ENCODE data around the gene GABRG3. TPM values are rescaled to one million over a fixed set of nuclear protein-coding genes. Genes with fewer than 3 reads are reported as not detected.

Gene GABRG3
- 0.57 TPM for polyA plus RNA-seq
- long read RNA-seq, donor 1: 0 reads
- long read RNA-seq, donor 2, partial matches to known transcripts: 0 of 1 reads
- long read RNA-seq, donor 2, other reads (novel, unspliced or antisense): 0 of 1 reads
- long read RNA-seq, donor 3: 0 reads
- long read RNA-seq, donor 4: 0 reads
- long read RNA-seq, donor 5: 0 reads
- long read RNA-seq, donor 6, partial matches to known transcripts: 0 of 1 reads
- long read RNA-seq, donor 6, other reads (novel, unspliced or antisense): 0 of 1 reads
- long read RNA-seq, donor 7: 0 reads
- long read RNA-seq, donor 8, partial matches to known transcripts: 0 of 1 reads
- long read RNA-seq, donor 8, other reads (novel, unspliced or antisense): 0 of 1 reads
- long read RNA-seq, donor 9: 0 reads
- long read RNA-seq, donor 10: 0 reads
- long read RNA-seq, donor 11, partial matches to known transcripts: 0 of 1 reads
- long read RNA-seq, donor 11, other reads (novel, unspliced or antisense): 0 of 1 reads

GRCh38 chr15:26970712-26971210 is at the start of gene GABRG3:
Gene GABRG3 (plus strand): TSS chr15:26971181.
- Histone ChIP-seq H3K27ac (ENCODE audit: low read length) (no peak within 1 kb of the TSS), H3K4me3 (ENCODE audit: low read length) (no peak within 1 kb of the TSS), H3K9me3 (ENCODE audit: control insufficient read depth, low read depth, low read length) (no peaks in the 10 kb centered on the region), H3K4me1 (ENCODE audit: control insufficient read depth, insufficient read depth, low read length) (peaks cover 3% of the 10 kb centered on the region), H3K27me3 (ENCODE audit: control insufficient read depth, insufficient read depth, low read length) (peaks cover 50% of the 10 kb centered on the region), H3K36me3 (ENCODE audit: control insufficient read depth, insufficient read depth, low read length) (no peaks in the 10 kb centered on the region)
- DNase-seq: peak; percentile 8 to 20
- no CpG with 5 or more reads among the region's 33 CpGs for WGBS (ENCODE audit: insufficient coverage, low lambda C conversion rate)

- Histone ChIP-seq H3K4me3 (ENCODE audit: low read length) (no peak overlapping the region), H3K27ac (ENCODE audit: low read length) (no peak overlapping the region), H3K4me1 (ENCODE audit: control insufficient read depth, insufficient read depth, low read length) (no peaks in the 10 kb centered on the region), H3K36me3 (ENCODE audit: control insufficient read depth, insufficient read depth, low read length) (no peaks in the 10 kb centered on the region), H3K27me3 (ENCODE audit: control insufficient read depth, insufficient read depth, low read length) (no peaks in the 10 kb centered on the region), H3K9me3 (ENCODE audit: control insufficient read depth, low read depth, low read length) (no peaks in the 10 kb centered on the region)
- WGBS (ENCODE audit: insufficient coverage, low lambda C conversion rate): 83% methylated on average over 1 of the region's 1 CpG
- DNase-seq: no peak
These were observed 49.5 kb upstream of the GABRG3 start for GRCh38 chr15:26921433-26921832.

DNA sequence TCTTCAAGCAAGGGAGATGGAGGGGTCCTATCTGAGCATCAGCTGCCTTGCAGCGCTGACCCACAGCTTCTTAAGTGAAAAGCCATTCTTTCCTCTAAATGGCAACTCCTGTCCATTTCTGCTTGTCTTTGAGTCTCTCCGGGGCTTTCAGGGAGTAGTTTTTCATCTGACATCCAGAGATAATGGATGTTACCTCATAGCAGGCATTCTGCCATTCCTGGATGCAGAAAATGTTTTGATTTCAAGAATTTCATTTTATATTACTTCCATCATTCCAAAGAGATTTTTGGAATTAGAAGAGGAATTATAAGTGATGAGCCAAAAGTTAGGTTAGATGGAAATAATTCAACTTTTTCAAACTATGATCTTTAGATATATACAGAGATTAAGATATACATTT is 44.9 kb upstream of the GABRG3 start:
- Histone ChIP-seq H3K4me3 (ENCODE audit: low read length) (no peak overlapping the region), H3K36me3 (ENCODE audit: control insufficient read depth, insufficient read depth, low read length) (no peaks in the 10 kb centered on the region), H3K9me3 (ENCODE audit: control insufficient read depth, low read depth, low read length) (no peaks in the 10 kb centered on the region), H3K4me1 (ENCODE audit: control insufficient read depth, insufficient read depth, low read length) (no peaks in the 10 kb centered on the region), H3K27ac (ENCODE audit: low read length) (no peak overlapping the region), H3K27me3 (ENCODE audit: control insufficient read depth, insufficient read depth, low read length) (no peaks in the 10 kb centered on the region)
- 100% methylated on average over 1 of the region's 2 CpGs for WGBS (ENCODE audit: insufficient coverage, low lambda C conversion rate)
- DNase-seq: no peak

DNA sequence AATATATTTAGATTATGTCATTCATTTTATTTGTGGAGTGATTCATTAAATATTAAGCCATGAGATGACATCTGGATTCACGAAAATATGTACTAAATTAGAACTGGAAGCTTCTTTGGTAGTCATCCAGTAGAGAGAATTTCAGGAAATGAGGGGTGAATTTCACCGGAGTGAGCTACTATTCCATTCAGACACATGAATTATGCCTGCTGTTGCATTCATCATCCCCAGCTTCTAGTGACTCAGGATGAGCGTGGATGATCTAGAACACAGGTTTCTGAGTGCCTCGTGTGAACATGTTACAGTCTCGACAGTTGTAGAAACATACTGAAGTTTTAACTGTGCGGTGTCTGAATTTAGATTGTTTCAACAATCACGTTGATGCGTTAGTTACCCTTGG is 42.9 kb upstream of the GABRG3 start:
- no peak overlapping the region for H3K4me3 ChIP-seq (ENCODE audit: low read length)
- no peaks in the 10 kb centered on the region for H3K9me3 ChIP-seq (ENCODE audit: control insufficient read depth, low read depth, low read length)
- no peaks in the 10 kb centered on the region for H3K27me3 ChIP-seq (ENCODE audit: control insufficient read depth, insufficient read depth, low read length)
- H3K36me3 ChIP-seq (ENCODE audit: control insufficient read depth, insufficient read depth, low read length): no peaks in the 10 kb centered on the region
- 75% methylated on average over 1 of the region's 8 CpGs for WGBS (ENCODE audit: insufficient coverage, low lambda C conversion rate)
- no peak for DNase-seq
- no peaks in the 10 kb centered on the region for H3K4me1 ChIP-seq (ENCODE audit: control insufficient read depth, insufficient read depth, low read length)
- H3K27ac ChIP-seq (ENCODE audit: low read length): no peak overlapping the region

GRCh38 chr15:26929588-26929987 is 41.4 kb upstream of the GABRG3 start:
- no peak overlapping the region for H3K27ac ChIP-seq (ENCODE audit: low read length)
- WGBS (ENCODE audit: insufficient coverage, low lambda C conversion rate): 83% methylated on average over 1 of the region's 4 CpGs
- no peak for DNase-seq

DNA sequence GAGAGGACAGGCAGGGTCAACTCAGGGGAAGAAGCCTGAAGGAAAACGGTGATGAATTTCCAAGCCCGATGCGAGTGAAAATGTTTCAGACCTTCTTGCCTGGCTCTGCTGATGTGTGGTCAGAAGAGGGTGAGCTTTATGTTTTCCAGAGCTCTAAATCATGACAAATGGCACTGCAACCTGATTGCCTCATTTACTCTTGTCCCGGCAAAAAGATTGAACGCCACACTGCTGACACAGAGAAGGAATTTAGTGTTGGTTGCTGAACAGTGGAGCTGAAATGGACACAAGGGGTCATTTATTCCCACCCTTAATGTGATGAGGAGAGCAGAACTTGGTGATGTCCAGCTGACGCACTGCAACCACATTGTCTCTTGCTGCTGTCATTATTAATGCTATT is 36.1 kb upstream of the GABRG3 start:
- Histone ChIP-seq H3K36me3 (ENCODE audit: control insufficient read depth, insufficient read depth, low read length) (no peaks in the 10 kb centered on the region), H3K27ac (ENCODE audit: low read length) (no peak overlapping the region), H3K4me1 (ENCODE audit: control insufficient read depth, insufficient read depth, low read length) (no peaks in the 10 kb centered on the region), H3K4me3 (ENCODE audit: low read length) (no peak overlapping the region), H3K9me3 (ENCODE audit: control insufficient read depth, low read depth, low read length) (no peaks in the 10 kb centered on the region), H3K27me3 (ENCODE audit: control insufficient read depth, insufficient read depth, low read length) (no peaks in the 10 kb centered on the region)
- WGBS (ENCODE audit: insufficient coverage, low lambda C conversion rate): no CpG with 5 or more reads among the region's 6 CpGs
- DNase-seq: no peak

More at GRCh38 chr15:26929588-26929987, 41.4 kb upstream of the GABRG3 start:
- Histone ChIP-seq H3K4me1 (ENCODE audit: control insufficient read depth, insufficient read depth, low read length) (no peaks in the 10 kb centered on the region), H3K27me3 (ENCODE audit: control insufficient read depth, insufficient read depth, low read length) (no peaks in the 10 kb centered on the region), H3K36me3 (ENCODE audit: control insufficient read depth, insufficient read depth, low read length) (no peaks in the 10 kb centered on the region), H3K9me3 (ENCODE audit: control insufficient read depth, low read depth, low read length) (no peaks in the 10 kb centered on the region), H3K4me3 (ENCODE audit: low read length) (no peak overlapping the region)

- Histone ChIP-seq H3K27me3 (ENCODE audit: control insufficient read depth, insufficient read depth, low read length) (no peaks in the 10 kb centered on the region), H3K36me3 (ENCODE audit: control insufficient read depth, insufficient read depth, low read length) (no peaks in the 10 kb centered on the region), H3K9me3 (ENCODE audit: control insufficient read depth, low read depth, low read length) (no peaks in the 10 kb centered on the region), H3K4me3 (ENCODE audit: low read length) (no peak overlapping the region), H3K4me1 (ENCODE audit: control insufficient read depth, insufficient read depth, low read length) (no peaks in the 10 kb centered on the region), H3K27ac (ENCODE audit: low read length) (no peak overlapping the region)
- DNase-seq: no peak
- WGBS (ENCODE audit: insufficient coverage, low lambda C conversion rate): no CpG with 5 or more reads among the region's 12 CpGs
These were observed 35.7 kb upstream of the GABRG3 start for GRCh38 chr15:26935322-26935721.

- no CpG with 5 or more reads among the region's 5 CpGs for WGBS (ENCODE audit: insufficient coverage, low lambda C conversion rate)
- H3K9me3 ChIP-seq (ENCODE audit: control insufficient read depth, low read depth, low read length): no peaks in the 10 kb centered on the region
These were observed 34.5 kb upstream of the GABRG3 start for GRCh38 chr15:26936502-26936901.

GRCh38 chr15:26937134-26937533 is 33.8 kb upstream of the GABRG3 start:
- DNase-seq: no peak
- H3K36me3 ChIP-seq (ENCODE audit: control insufficient read depth, insufficient read depth, low read length): no peaks in the 10 kb centered on the region
- WGBS (ENCODE audit: insufficient coverage, low lambda C conversion rate): no CpG with 5 or more reads among the region's 13 CpGs
- H3K27me3 ChIP-seq (ENCODE audit: control insufficient read depth, insufficient read depth, low read length): no peaks in the 10 kb centered on the region
- no peak overlapping the region for H3K4me3 ChIP-seq (ENCODE audit: low read length)
- H3K27ac ChIP-seq (ENCODE audit: low read length): no peak overlapping the region
- H3K9me3 ChIP-seq (ENCODE audit: control insufficient read depth, low read depth, low read length): no peaks in the 10 kb centered on the region
- no peaks in the 10 kb centered on the region for H3K4me1 ChIP-seq (ENCODE audit: control insufficient read depth, insufficient read depth, low read length)

More at GRCh38 chr15:26936502-26936901, 34.5 kb upstream of the GABRG3 start:
- no peak overlapping the region for H3K4me3 ChIP-seq (ENCODE audit: low read length)
- H3K4me1 ChIP-seq (ENCODE audit: control insufficient read depth, insufficient read depth, low read length): no peaks in the 10 kb centered on the region
- H3K27me3 ChIP-seq (ENCODE audit: control insufficient read depth, insufficient read depth, low read length): no peaks in the 10 kb centered on the region
- no peak overlapping the region for H3K27ac ChIP-seq (ENCODE audit: low read length)
- no peak for DNase-seq
- no peaks in the 10 kb centered on the region for H3K36me3 ChIP-seq (ENCODE audit: control insufficient read depth, insufficient read depth, low read length)

DNA sequence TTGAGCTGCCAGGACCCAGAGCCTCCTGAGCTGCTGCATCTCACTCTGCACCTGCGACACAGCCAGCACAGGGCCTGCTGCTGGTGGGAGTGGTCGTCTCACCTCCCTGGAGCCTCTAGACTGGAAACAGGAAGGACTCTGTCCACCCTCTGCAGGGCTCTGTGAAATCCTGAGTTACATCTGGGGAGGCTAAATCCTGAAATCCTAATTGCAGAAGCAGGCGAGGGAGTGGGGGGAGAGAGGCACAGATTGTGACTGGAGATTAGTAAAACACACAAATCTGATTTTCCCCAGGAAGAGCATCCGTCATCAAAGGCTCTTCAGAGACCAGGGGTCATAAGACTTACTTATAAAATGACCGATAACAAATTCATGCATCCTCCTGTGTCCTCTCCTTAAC is 31.6 kb upstream of the GABRG3 start:
- no peak overlapping the region for H3K27ac ChIP-seq (ENCODE audit: low read length)
- H3K4me1 ChIP-seq (ENCODE audit: control insufficient read depth, insufficient read depth, low read length): no peaks in the 10 kb centered on the region
- WGBS (ENCODE audit: insufficient coverage, low lambda C conversion rate): no CpG with 5 or more reads among the region's 5 CpGs
- no peaks in the 10 kb centered on the region for H3K27me3 ChIP-seq (ENCODE audit: control insufficient read depth, insufficient read depth, low read length)
- no peaks in the 10 kb centered on the region for H3K36me3 ChIP-seq (ENCODE audit: control insufficient read depth, insufficient read depth, low read length)
- no peak for DNase-seq
- no peaks in the 10 kb centered on the region for H3K9me3 ChIP-seq (ENCODE audit: control insufficient read depth, low read depth, low read length)
- no peak overlapping the region for H3K4me3 ChIP-seq (ENCODE audit: low read length)

DNA sequence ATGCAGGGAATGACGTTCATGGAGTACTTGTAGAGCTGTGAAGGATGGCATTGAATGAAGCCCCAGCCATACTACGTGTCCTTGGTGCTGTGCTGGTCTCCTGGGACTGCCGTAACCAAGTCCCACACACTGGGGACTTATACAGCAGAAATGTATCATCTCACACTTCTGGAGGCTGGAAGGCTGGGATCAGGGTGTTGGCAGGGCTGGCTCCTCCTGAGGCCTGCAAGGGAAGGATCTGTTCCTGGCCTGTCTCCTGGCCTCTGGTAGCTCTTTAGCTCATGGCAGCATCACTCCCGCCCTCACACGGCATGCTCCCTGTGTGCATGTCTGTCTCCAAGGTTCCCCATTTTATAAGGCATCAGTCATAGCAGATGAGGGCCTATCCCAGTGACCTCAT is 29.5 kb upstream of the GABRG3 start:
- DNase-seq: no peak
- no CpG with 5 or more reads among the region's 5 CpGs for WGBS (ENCODE audit: insufficient coverage, low lambda C conversion rate)
- Histone ChIP-seq H3K9me3 (ENCODE audit: control insufficient read depth, low read depth, low read length) (no peaks in the 10 kb centered on the region), H3K4me1 (ENCODE audit: control insufficient read depth, insufficient read depth, low read length) (no peaks in the 10 kb centered on the region), H3K36me3 (ENCODE audit: control insufficient read depth, insufficient read depth, low read length) (no peaks in the 10 kb centered on the region), H3K4me3 (ENCODE audit: low read length) (no peak overlapping the region), H3K27me3 (ENCODE audit: control insufficient read depth, insufficient read depth, low read length) (no peaks in the 10 kb centered on the region), H3K27ac (ENCODE audit: low read length) (no peak overlapping the region)

Measured in large intestine (tissue), 12 donors.